HG02571 (cell line): ENCODE results near the gene MUC5AC.
"Not testable (repeated sequence)": the region's sequence is repeated elsewhere in the genome, so short reads cannot be mapped to it uniquely, and the experiment has no call there.

Experiments
- ATAC-seq: cut with Tn5 transposase; IDR thresholded peaks from one replicate; pipeline ENCODE4 v1.9.1; 2021; ENCODE audit warnings: mild to moderate bottlenecking, moderate library complexity; ENCODE audit not compliant: unreplicated experiment

Gene MUC5AC

GRCh38 chr11:1203505-1204271, 45.9 kb downstream of the MUC5AC start:
- ATAC-seq, result no peak

GRCh38 chr11:1204381-1205101, 46.8 kb downstream of the MUC5AC start:
- no peak for ATAC-seq

GRCh38 chr11:1205121-1205986, 47.6 kb downstream of the MUC5AC start:
- no peak for ATAC-seq

- no peak for ATAC-seq
These were observed 48.2 kb downstream of the MUC5AC start for GRCh38 chr11:1205987-1206331.

GRCh38 chr11:1206391-1207271, 48.9 kb downstream of the MUC5AC start:
- ATAC-seq, result no peak

- ATAC-seq, result no peak
These were observed 49.8 kb downstream of the MUC5AC start for GRCh38 chr11:1207401-1208143.

GRCh38 chr11:1208144-1208393, 50.3 kb downstream of the MUC5AC start:
- ATAC-seq, result no peak

- ATAC-seq, result no peak
These were observed 50.9 kb downstream of the MUC5AC start for GRCh38 chr11:1208394-1209261.

- no peak for ATAC-seq
These were observed 51.8 kb downstream of the MUC5AC start for GRCh38 chr11:1209371-1210057.

GRCh38 chr11:1211838-1212237, 54.1 kb downstream of the MUC5AC start:
- no peak for ATAC-seq

- ATAC-seq, result not testable (repeated sequence)
These were observed 58.1 kb downstream of the MUC5AC start for GRCh38 chr11:1215826-1216225.

- ATAC-seq, result no peak
These were observed 59.4 kb downstream of the MUC5AC start for GRCh38 chr11:1217151-1217550.

- no peak for ATAC-seq
These were observed 60.6 kb downstream of the MUC5AC start for GRCh38 chr11:1218256-1218787.

- no peak for ATAC-seq
These were observed 61.2 kb downstream of the MUC5AC start for GRCh38 chr11:1218788-1219445.

- ATAC-seq, result no peak
These were observed 61.7 kb downstream of the MUC5AC start for GRCh38 chr11:1219446-1219833.

- ATAC-seq, result no peak
These were observed 62.4 kb downstream of the MUC5AC start for GRCh38 chr11:1219834-1220815.
